Osteocyte (in vitro differentiated cells): Measurements from ENCODE around the gene DSP. TPM values are rescaled to one million over a fixed set of nuclear protein-coding genes. Genes with fewer than 3 reads are reported as not detected.

Experiments
- DNase-seq: peaks from one replicate; pipeline ENCODE4 v3.0.0; 2021; ENCODE audit warnings: mixed read lengths; ENCODE audit not compliant: unreplicated experiment; ENCODE audit errors: extremely low spot score
- H3K27ac Mint-ChIP-seq: one replicate; pipeline ENCODE4 v1.8.0; 2021; ENCODE audit warnings: mild to moderate bottlenecking, mixed read lengths; ENCODE audit not compliant: unreplicated experiment
- H3K27me3 Mint-ChIP-seq: one replicate; pipeline ENCODE4 v1.8.0; 2021; ENCODE audit warnings: mixed read lengths; ENCODE audit not compliant: unreplicated experiment
- H3K36me3 Mint-ChIP-seq: one replicate; pipeline ENCODE4 v1.8.0; 2021; ENCODE audit warnings: mixed read lengths; ENCODE audit not compliant: unreplicated experiment
- H3K4me1 Mint-ChIP-seq: one replicate; pipeline ENCODE4 v1.8.0; 2021; ENCODE audit warnings: mixed read lengths; ENCODE audit not compliant: unreplicated experiment
- H3K4me3 Mint-ChIP-seq: one replicate; pipeline ENCODE4 v1.8.0; 2021; ENCODE audit warnings: mild to moderate bottlenecking, moderate library complexity, mixed read lengths; ENCODE audit not compliant: unreplicated experiment
- H3K9me3 Mint-ChIP-seq: one replicate; pipeline ENCODE4 v1.8.0; 2021; ENCODE audit warnings: mixed read lengths; ENCODE audit not compliant: unreplicated experiment
- CTCF ChIP-seq: fragments of 200-600 bp; sonication (generic); IDR thresholded peaks from 2 replicates; pipeline ENCODE4 v1.5.0; 2021; ENCODE audit warnings: antibody characterized with exemption, mild to moderate bottlenecking, moderate library complexity
- total RNA-seq: library from RNA; stranded (reverse); gene quantifications from 2 replicates; pipeline ENCODE4 v1.2.1, GENCODE V29; 2021

The DSP gene
- total RNA-seq, 1 donor from 2014 or later, result 124 TPM

GRCh38 chr6:7550433-7550801 lies 8.9 kb downstream of the DSP start:
- Mint-ChIP-seq H3K27ac (no peak overlapping the region), H3K4me3 (no peak overlapping the region), H3K4me1 (peaks cover 64% of the 10 kb centered on the region), H3K27me3 (no peaks in the 10 kb centered on the region), H3K9me3 (no peaks in the 10 kb centered on the region), H3K36me3 (peaks cover 8% of the 10 kb centered on the region)
- no peak for TF ChIP-seq CTCF
- DNase-seq, result no peak

GRCh38 chr6:7554533-7555275 lies 13.2 kb downstream of the DSP start:
- no peaks in the 10 kb centered on the region for H3K9me3 Mint-ChIP-seq
- no peaks in the 10 kb centered on the region for H3K27me3 Mint-ChIP-seq
- TF ChIP-seq CTCF, result no peak
- peaks cover 23% of the 10 kb centered on the region for H3K36me3 Mint-ChIP-seq
- peak overlapping the region; percentile 38 for H3K27ac Mint-ChIP-seq
- no peak for DNase-seq
- H3K4me3 Mint-ChIP-seq, result no peak overlapping the region
- H3K4me1 Mint-ChIP-seq, result peaks cover 33% of the 10 kb centered on the region

- Mint-ChIP-seq H3K4me1 (peaks cover 29% of the 10 kb centered on the region), H3K36me3 (peaks cover 30% of the 10 kb centered on the region), H3K9me3 (no peaks in the 10 kb centered on the region), H3K27me3 (no peaks in the 10 kb centered on the region), H3K27ac (no peak overlapping the region), H3K4me3 (no peak overlapping the region)
- no peak for TF ChIP-seq CTCF
- no peak for DNase-seq
These were observed 14.2 kb downstream of the DSP start for GRCh38 chr6:7555671-7556070.

GRCh38 chr6:7556394-7557106 lies 15.1 kb downstream of the DSP start:
- Mint-ChIP-seq H3K27me3 (no peaks in the 10 kb centered on the region), H3K9me3 (no peaks in the 10 kb centered on the region), H3K27ac (no peak overlapping the region), H3K4me1 (peaks cover 25% of the 10 kb centered on the region), H3K36me3 (peaks cover 33% of the 10 kb centered on the region), H3K4me3 (no peak overlapping the region)
- no peak for DNase-seq
- TF ChIP-seq CTCF, result no peak

GRCh38 chr6:7557652-7558051 lies 16.2 kb downstream of the DSP start:
- DNase-seq, result no peak
- H3K27ac Mint-ChIP-seq, result no peak overlapping the region
- H3K4me3 Mint-ChIP-seq, result no peak overlapping the region
- peaks cover 38% of the 10 kb centered on the region for H3K36me3 Mint-ChIP-seq
- no peaks in the 10 kb centered on the region for H3K9me3 Mint-ChIP-seq
- H3K27me3 Mint-ChIP-seq, result no peaks in the 10 kb centered on the region
- H3K4me1 Mint-ChIP-seq, result peaks cover 23% of the 10 kb centered on the region
- TF ChIP-seq CTCF, result no peak
